Measurements from ENCODE around the gene TSTD2.

The TSTD2 gene

DNA sequence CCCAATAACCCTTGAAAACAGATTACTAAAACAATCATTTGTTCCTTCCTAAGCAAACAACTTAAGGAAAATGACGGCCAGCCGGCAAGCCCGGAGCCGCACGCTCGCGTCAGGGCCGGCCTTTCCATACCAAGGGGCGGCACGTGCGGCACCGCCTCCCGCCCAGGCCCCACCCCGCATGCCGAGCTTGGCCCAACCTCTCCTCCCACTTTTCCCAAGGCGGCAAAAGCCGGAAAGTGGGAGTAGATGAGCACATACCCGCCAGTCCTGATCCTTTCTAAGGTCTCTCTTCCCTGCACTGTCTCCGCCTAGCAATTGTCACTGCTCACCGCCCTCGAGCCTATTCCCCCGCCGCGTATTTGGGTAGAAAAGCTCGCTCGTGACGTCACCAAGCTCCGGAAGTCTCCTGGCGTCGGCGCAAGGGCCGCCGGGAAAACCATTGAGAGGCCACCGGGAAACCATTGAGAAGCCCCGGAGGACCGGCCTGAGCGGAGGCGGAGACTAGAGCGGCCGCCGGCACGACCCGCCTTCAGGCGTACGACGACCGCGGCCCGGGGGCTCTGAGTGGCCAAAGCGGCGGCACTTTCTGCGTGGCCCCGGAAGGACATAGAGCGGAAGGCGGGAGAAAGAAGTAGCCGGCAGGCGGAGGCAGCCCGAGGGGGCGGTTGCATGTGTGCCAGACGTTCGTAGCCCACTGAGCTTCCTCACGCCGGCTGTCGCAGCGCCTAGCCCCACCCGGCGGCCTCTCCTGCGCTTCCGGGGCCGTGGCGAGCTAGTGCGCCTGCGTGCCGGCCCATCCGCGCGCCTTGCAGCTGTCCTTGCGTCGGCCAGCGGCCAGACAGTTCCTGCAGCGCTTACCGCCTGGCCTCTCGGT lies at the start of gene TSTD2, which contains the start of gene NCBP1:
TSS of gene TSTD2 (minus strand) at position 384 of the 874 bp plus-strand sequence. CDS start 5,806 bp downstream, outside the sequence.
TSS of gene NCBP1 (plus strand) at position 837 of the 874 bp plus-strand sequence. CDS start 61 bp downstream, outside the sequence.
- DNase-seq: peak; percentile 97

DNA sequence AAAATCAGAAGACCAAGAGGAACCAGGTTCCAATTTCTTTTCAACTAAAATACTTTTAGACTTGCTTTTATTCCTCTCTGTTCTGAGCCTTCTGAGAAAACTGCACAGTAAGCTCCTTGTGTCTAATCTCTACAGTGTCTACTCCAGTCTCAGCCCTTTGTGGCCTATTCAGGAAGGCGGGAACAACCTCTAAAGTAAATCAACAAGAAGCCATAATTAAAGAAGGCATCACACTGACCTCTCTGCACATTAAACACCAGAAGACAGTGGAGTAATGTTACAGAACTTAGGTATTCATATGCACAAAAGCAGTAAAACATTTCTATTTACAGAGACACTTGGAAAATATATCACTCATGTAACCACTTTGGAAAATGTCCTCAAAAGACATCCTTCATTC lies 49.1 kb upstream of the TSTD2 start:
- DNase-seq: no peak

DNA sequence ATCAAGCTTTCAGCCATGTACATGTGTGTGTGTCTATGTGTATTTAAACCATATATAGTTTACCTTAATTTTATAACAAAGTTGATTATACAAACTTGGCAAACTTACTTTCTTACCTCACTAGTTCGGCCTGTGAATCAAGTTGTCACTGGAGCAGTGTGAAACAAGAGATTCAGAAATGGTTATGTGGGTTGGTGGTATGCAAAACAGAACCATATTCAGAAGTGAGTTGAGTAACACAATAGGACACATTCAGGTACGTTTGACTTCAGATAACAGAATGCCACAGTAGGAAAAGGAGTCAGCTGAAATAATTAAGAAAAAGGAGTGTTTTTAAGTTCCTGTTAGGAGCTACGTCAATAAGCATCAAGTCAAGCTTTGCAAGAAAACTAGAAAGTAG lies 42.5 kb upstream of the TSTD2 start:
- no peak for DNase-seq

DNA sequence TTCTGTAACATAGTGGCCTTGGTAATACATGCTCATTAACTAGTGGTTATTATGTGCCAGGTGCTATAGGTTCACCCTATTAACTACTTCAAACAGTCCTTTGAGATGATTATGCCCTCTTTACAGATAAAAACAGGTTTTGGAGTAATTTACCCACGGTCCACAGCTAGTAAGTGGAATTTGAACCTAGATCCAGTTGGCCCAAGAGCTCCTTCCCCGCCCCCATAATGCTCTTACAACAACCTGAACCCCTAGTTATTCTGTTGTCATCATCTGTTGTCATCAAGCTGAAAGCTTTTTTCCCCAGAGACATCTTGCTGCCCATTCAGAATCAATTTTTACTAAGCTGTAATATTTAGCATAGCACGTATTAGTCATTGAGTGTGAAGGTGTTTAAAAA lies 40.8 kb upstream of the TSTD2 start:
- peak; percentile 71 for DNase-seq

DNA sequence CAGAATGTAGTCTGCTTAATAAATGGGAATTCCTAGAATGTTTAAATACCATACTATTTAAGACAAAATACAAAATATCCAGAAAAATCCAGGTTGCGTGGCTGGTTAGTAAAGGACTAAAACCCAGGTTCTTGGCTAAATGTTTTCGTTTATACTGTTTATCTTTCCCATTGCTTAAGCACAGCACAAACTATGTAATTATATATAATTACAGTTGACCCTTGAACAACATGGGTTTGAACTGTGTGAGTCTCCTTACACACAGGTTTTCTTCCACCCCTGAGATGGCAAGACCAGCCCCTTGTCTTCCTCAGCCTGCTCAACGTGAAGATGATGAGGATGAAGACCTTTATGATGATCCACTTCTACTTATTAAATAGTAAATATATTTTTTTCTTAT lies 39.2 kb upstream of the TSTD2 start:
- DNase-seq: no peak

DNA sequence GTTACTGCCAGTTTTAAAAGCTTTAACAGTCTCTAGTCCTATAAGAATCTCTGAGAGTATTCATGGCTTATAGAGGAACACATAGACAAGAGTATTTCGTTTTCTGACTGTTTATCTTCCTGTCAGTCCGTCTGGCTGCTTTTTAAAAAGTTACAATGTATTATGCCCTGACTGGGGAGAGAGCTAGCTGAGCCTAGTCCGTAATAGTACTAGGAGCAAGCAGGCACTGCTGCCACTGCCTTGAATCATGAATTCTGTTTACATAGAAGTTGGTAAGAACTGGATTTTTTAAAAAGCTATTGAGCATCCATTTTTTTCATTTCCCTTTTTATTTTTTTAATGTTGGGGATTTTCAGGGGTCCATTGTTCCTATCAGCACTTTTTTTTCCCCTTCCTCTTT lies 37.4 kb upstream of the TSTD2 start:
- no peak for DNase-seq

DNA sequence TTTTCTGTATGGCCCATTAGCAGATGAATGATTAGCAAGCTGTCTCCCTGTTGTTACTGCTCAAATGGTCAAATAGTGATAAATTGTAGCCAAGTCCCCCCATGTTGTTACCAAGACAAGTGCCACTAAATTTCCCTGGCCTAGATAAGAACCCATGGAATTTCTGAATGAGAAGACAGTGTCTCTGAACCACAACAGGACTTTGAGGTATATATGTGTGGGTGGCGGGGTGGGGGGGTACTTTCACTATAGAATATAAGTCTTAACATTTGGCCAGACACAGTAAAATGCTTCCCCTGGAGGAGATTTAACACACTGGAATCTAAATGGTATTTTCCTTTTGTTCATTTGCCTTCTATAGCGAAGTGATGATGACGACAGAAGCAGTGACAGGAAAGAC lies 35.3 kb upstream of the TSTD2 start:
- DNase-seq: no peak

DNA sequence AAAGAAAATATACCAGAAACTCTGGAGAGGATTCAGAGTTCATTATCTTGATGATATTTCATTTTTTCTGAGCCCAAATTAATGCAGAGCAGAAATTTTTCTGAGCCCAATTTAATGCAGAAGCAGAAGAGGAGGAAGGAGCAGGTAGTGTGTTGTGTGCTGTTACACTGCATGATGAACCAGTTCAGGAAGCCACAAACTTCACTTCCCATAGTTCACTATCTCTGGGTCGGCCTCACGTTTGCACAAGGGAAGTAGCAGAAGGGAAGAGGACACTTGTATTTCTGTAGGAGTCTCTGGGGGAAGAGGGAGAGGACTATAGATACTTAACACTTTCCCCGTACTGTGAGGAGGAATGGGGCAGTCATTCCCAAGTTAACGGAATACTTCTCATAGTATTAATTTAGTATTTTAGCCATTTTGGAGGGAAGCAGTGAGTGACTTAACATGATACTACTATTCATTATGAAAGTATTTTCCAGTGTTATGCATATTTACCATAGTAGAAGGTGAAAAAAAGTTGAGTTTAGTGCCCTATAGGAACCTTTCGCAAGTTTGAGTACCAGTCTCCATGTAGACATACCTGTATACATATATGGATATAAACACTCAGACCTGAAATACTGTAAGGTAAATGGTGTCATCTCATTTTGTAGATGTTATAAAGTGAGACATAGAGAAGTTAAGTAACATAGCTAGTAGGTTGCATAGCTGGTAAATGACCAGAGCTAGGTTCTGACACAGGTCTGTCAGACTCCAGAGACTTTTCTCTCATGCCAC lies 33.9 kb upstream of the TSTD2 start:
- DNase-seq: no peak

DNA sequence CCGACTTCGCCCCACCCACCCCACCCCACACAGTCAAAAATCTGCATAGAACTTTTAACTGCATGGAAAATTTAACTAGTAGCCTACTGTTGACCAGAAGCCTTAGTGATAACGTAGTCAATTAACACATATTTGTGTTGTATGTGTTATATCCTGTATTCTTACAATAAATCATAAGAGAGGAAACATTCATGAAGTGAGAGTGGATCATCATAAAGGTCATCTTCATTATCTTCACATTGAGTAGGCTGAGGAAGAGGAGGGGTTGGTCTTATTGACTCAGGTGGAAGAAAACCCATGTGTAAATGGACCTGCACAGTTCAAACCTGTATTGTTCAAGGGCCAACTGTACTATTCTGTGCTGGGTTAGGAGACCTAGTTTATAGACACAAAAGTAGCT lies 32.6 kb upstream of the TSTD2 start:
- no peak for DNase-seq

DNA sequence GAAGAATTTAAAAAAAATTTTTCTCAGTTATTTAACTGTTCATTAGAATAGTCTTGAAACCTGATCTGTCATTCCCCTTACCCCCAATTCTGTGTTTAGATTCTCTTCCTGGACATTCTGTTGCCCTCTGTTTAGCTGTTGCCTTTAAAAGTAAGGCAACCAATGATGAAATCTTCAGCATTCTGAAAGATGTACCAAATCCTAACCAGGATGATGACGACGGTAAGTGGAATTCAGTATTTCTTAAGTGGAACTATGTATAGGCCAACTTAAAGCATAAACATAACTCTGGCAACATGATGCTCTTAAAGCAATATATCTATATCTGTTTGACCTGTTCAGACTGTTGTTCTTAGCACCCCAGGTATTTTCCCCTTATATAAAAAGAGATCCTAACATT lies 27.7 kb upstream of the TSTD2 start:
- DNase-seq: no peak

DNA sequence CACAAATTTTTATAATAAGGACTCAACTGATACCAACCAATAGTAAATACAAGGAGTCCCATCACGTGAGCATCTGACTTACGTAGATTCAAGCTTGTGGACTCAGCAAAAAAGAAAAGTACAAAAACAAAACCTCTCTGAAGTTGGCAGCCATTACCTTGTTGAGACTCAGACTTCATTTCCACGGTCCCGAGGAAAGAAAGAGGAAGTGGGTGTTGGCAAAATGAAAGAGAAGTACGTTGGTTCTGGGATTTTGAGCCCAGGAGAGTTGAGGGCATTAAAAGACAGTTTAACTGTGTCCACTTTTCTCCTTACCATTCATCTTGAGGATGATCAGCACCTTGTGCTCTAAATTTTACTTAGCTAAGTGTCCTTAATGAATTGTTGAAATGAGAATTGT lies 27.2 kb upstream of the TSTD2 start:
- DNase-seq: no peak

DNA sequence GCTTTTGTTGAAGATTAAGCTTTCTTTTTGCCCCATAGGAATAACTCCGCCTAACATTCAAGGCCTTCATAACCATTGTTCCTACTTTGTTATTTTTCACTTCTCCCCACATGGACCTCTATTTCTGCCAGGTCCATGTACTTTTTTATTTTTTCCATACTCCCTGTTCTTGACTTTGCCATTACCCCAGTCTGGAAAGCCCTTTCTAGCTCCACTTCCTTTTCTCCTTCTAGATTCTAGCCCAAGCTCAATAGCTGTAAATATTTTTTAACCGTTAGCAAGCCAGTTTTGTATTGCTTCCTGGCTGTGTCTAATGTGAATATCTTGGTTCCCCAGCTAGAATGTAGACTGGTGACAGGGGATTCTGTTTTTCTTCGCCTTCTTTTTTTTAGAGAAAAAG lies 26.6 kb upstream of the TSTD2 start:
- DNase-seq: no peak

DNA sequence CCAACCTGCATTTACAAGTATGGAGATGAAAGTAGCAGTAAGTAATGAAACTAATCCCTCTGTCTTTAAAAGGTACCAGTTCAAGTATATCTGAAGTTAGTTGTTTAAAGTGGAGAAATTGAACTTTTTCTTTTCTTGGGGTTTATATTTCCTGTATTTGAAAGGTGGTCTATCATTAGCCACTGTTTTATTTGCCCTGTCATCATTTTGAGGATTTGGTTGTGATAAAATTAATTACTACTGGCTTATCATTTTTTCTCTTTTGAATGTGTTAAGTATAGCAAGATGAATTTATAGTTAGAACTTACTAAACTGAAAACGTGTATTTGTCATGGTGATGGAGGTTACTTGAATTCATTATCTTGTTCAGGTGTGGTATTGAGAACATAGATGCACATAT lies 25.5 kb upstream of the TSTD2 start:
- DNase-seq: no peak

DNA sequence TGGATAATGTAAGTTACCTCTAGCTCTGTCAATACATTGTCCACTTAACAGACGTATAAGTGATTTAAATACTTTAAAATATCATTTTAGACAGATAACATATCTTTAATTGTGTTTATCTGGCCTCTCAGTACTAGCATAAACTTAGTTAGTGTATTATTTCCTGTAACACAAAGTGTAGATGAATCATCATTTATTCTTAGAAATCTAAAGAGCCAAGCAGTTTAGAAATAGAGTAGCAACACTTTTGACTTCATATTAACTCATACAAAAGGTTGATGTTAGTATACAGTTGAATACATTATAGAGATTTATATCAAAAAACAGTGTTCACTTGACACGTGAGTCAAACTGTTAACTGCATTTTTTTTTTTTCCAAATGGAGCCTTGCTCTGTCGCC lies 18.5 kb upstream of the TSTD2 start:
- no peak for DNase-seq

DNA sequence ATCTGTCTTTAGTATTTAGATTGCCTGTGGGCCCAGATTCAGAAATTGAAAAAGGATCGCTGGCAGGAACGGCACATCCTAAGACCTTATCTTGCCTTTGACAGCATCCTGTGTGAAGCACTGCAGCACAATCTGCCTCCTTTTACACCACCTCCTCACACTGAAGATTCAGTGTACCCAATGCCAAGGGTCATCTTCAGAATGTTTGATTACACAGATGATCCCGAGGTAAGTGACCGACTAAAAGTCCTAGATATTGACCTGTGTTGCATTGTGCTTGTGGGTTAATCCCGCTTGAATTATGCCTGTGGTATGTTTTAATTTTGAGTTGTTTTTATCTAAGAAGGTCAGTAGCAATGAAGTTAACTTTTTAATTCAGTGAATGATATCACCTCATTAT lies 14.8 kb upstream of the TSTD2 start:
- DNase-seq: no peak

DNA sequence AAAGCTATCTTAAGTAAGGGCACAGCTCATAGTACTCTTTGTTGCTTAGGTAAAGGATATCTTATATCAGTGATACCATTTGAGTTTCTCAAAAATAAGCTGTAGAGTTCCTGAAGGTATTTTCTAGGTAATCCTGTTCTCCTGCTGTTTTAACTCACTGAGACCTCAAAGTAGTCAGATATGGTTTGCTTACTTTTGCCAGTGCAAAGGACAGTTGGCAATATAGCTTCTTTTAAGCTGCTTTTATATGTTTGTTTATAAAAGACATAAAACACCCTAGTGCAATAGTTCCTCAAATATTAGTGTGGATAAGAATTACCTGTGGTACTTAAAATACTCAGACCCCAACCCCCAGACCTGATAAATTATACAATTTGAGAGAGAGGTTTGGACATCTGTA lies 12.6 kb upstream of the TSTD2 start:
- no peak for DNase-seq

DNA sequence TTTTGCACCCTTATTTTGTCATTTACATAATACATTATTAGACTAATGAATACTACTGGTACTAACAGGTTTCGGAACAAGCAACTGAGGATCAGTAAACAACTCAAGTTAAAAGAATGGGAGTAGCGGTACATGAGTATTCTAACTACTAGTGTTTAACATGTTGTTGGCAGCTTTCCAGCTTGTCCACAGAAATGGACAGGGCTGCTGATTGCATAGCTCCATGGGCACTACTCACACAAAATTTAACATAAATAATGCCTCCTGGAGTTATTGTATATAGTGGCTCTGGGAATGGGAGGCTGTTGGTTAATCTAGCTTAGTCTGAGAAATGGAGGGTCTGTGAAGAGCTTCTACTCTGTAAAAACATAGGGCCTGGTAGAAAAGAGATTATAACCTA lies 7.2 kb upstream of the TSTD2 start:
- no peak for DNase-seq

DNA sequence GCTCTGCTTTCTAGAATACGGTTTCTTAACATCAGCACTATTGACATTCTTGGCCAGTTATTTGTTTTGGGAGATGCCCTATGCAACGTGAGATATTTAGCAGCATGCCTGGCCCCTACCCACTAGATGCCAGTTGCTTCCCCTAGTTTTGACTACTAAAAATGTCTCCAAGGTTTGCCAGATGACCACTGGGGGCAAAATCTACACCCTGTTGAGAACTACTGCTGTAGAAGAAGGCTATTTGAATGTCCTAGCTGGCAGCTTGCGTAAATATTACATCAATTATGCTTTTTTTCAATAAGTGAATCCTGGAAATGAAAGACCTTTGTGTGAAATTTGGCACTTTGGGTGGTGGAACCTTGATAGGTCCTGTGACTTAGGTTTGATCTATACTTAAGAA lies 5.5 kb upstream of the TSTD2 start:
- DNase-seq: no peak

DNA sequence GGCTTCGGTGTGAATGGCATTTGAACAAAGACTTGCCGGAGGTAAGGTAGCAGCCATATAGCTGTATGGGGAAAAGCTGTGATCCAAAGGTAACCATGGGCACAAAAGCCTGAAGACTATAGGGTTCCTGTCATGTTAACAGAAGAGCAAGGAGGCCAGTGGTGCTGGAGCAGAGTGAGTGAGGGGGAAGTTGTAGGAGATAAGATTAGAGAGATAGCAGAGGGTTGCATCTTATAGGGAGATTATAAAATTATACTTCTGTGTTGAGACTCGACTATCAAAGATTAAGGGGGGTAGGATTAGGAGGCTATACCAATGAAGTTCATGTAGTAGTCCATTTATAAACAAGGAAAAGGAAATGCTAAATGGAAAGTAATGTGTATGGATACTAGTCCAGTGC lies 3.7 kb upstream of the TSTD2 start:
- no peak for DNase-seq

DNA sequence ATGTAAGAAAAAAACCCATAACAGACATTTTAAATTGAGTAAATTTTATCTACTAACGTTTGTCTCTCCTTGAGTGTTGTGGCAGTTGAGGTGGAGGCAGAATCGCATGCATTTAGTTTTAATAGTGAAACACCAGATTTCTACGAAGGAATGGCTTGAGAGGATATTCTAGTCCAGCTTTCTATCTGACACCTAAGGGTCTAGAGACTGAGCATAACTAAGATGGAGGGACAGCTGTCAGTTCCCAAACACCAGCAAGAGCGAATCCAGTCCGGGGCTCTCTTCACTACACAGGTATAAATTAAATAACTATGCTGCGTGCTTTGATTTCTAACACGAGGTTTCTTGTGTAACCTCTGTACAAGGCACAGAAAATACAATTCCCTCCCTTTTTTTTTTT lies 1.9 kb upstream of the TSTD2 start:
- no peak for DNase-seq

DNA sequence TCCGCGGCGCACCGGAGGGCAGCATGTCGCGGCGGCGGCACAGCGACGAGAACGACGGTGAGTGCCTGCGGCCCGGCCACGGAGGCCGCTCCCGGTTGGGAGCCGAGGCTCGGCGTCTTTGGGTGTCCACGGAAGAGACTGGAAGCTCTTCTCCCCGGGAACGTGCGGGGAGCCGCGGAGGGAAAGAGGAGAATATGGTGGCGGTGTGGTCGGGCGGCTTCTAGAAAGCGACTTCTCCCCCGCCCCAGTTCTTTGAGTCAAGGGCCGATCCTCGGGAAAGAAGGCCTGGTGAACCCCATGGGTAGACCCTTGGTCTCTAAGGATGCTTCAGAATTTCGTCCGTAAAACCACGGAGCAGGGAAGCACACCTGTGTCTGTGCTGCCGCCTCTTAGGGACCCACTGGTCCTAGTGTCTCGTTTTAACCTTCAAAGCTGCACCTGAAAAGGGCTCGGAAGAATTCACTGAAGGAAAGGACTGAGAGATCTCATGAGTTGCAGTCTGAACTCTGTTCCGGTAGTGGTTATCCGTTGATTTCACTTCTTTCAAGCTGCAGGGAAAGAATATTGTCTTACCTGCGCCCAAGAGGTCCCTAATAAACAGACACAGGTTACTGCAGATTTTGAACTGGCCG lies 807 bp upstream of the TSTD2 start:
- DNase-seq: no peak

DNA sequence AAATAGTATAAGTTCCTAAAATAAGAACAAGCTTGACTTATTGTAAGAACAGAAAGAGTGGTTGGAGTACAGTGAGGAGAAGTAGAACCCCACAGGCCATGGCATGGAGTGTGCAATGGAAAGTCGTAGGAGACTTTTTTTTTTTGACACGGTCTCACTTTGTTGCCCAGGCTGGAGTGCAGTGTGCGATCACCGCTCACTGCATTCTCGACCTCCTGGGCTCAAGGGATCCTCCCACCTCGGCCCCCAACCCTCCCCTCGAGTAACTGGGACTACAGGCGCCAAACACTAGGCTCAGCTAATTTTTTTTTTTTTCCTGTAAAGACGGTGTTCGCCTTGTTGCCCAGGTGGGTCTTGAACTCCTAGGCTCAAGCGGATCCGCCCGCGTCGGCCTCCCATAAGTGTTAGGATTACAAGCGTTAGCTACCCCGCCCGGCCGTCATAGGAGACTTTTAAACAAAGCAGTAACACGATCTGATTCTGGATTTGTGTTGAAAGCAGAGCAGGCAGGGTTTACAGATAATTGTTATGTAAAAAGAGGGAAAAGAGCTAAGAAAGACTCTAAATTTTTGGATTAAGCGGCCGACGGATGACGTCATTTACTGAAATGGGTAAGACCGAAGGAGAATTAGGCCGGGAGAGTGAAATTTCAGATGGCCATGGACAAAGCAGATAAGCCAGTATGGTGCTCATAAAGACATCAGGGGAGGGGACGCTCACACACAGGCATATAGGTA lies 752 bp downstream of the TSTD2 start:
- DNase-seq: peak; percentile 56

DNA sequence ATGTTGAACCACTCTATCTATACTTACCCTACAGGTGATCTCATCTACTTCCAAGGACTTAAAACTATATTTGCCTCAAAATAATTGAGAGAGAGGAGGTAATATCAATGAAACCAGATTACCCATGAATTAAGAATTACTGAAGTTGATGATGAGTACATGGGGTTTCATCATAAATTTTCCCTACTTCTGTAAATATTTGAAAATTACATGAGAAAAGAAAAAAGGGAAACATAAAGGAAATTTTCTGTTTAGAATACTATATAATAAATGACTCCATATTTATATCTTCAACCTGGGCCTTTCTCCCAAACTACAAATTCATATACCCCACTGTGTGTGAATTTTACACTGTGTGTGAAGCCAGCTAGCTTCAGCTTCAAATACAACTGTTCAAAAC lies 2.6 kb downstream of the TSTD2 start:
- DNase-seq: no peak

All from NCI-H524 treated with DMSO at 0.1 percent for 48 hours (cell line).